Mucosa of stomach (tissue), 1 donor: Measurements from ENCODE around the gene SPOCK3.

Experiments used
- H3K27me3 ChIP-seq: one replicate; pipeline ENCODE4 v1.7.0; 2013; ENCODE audit warnings: mild to moderate bottlenecking, low read length; ENCODE audit not compliant: control insufficient read depth, insufficient read depth
- H3K36me3 ChIP-seq: one replicate; pipeline ENCODE4 v1.7.0; 2013; ENCODE audit warnings: low read length; ENCODE audit not compliant: control insufficient read depth, insufficient read depth
- H3K4me1 ChIP-seq: one replicate; pipeline ENCODE4 v1.7.0; 2013; ENCODE audit warnings: mild to moderate bottlenecking, low read length; ENCODE audit not compliant: control insufficient read depth, insufficient read depth
- H3K4me3 ChIP-seq: one replicate; pipeline ENCODE4 v1.7.0; 2013; ENCODE audit warnings: low read length
- H3K9ac ChIP-seq: one replicate; pipeline ENCODE4 v1.7.0; 2013; ENCODE audit warnings: mild to moderate bottlenecking, low read length, moderate library complexity
- H3K9me3 ChIP-seq: one replicate; pipeline ENCODE4 v1.7.0; 2013; ENCODE audit warnings: mild to moderate bottlenecking, low read length, moderate library complexity; ENCODE audit not compliant: control insufficient read depth
- donor health status: Pancreatic carcinoma.

Gene SPOCK3

GRCh38 chr4:166687828-166688227, 546.5 kb downstream of the SPOCK3 start:
- Histone ChIP-seq H3K4me3 (no peak overlapping the region), H3K27me3 (no peaks in the 10 kb centered on the region)

More at GRCh38 chr4:166687828-166688227, 546.5 kb downstream of the SPOCK3 start:
- H3K9me3 ChIP-seq, result no peaks in the 10 kb centered on the region
- H3K36me3 ChIP-seq, result no peaks in the 10 kb centered on the region
- H3K4me1 ChIP-seq, result no peaks in the 10 kb centered on the region
- H3K9ac ChIP-seq, result no peak overlapping the region
